Stimulated activated CD4-positive, alpha-beta T cell treated with anti-CD3 and anti-CD28 coated beads, Interleukin-1b, Interleukin-23, amount 100 ng/mL, for 4 hours (primary cell): ENCODE measurements around the gene ASCC3.

ENCODE experiments used
- DNase-seq, 2 donors: peaks; one replicate each; pipeline ENCODE4 v3.0.0-alpha.2; 2020; ENCODE audit warnings: low read depth in 2 of 2

The ASCC3 gene

DNA sequence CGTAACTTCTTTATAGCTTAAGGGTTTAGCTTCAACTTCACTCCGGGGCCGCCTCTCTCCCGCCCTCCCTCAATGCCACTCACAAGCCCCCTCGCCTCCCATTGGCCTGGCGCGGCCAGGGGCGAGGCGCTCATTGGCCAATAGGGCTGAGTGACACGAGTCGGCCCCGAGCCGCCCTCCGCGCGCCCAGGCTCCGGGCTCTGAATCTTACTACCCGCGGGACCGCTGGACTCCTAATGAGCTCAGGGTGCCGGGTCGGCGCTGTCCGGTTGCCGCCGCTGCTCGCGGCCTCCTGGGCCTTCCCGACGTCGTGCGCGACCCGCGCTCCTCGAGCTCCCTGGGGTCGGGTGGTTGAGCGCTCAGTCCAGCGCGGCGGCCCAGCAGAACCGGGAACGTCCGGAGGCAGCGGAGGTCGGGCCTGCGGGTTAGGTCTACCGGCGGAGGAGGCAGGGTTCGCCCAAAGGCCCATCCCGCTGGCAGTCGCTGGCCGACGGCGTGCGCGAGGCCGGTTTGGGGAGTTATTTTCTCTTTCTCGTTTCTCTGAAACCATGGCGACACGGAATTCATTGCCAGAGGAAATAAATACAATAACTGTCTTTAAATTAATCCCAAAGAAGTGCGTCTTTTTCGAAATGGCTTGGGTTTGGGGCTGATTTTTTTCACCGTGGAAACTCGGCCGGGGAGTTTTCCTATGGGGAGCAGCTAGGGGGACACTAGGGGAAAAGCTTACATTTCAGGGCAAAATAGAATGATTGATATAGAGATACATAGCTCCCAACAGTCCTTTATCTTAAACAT lies 416.0 kb downstream of the ASCC3 start, which contains the start of gene SIM1:
Gene SIM1, minus strand, starts transcription at position 19 of the 798 bp plus-strand sequence. CDS start 1,453 bp downstream, outside the sequence.
- no peak for DNase-seq

DNA sequence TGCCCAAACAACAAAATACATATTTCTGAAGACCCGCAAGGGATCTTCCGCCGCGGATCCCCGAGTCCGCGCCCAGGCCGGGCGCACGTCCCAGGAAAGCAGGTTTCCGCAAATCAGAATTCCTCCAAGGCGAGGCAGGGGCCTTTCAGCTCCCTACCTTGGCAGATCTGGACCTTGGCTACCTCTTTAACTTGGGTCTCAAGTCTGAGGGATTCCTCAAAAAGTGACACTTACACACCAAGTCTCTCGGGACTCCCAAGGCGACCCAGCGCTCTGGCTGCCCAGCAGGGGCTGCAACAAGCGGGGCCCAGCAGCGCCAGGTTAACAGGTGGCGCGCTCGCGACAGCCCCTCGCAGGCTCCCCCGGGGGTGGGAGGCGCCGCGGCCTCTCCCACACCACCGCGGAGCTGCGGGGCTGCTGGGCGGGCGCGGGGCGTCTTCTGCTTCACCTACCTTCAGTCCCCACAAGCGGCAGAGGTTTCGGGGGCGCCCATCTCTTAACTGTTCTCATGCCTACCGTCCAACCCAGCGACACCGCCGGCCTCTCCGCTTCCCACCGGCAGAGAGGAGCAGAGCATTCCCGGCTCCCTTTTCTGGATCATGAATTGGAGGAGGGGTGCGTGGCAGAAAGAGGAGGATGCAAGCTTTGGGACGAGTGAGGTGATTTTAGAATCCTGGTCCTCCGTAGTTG lies 416.8 kb downstream of the ASCC3 start:
- no peak for DNase-seq

DNA sequence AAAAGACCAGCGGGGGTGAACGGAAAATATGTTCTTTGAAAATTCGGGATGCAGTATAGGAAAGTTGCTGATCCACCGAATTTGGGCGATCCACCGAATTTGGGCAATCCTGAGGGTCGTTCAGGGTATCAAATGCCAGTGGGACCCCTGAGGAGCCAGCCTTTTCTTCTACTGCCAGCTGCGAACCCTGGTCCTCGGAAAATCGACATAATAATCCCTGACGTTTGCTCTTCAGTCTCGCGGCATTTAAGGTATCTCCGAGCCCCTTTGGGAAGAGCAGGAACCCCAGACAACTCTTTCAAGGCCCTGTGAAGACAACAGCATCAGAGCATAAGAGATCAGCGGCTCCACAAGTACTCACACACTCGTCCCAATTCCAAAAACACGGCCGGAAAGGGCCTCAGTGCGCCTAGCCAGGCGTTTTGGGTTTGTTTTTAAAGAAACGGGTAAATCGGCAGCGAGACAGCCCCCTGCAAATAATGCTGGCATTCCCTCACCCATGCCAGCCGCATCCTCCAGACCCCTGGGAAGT lies 417.4 kb downstream of the ASCC3 start:
- no peak for DNase-seq

DNA sequence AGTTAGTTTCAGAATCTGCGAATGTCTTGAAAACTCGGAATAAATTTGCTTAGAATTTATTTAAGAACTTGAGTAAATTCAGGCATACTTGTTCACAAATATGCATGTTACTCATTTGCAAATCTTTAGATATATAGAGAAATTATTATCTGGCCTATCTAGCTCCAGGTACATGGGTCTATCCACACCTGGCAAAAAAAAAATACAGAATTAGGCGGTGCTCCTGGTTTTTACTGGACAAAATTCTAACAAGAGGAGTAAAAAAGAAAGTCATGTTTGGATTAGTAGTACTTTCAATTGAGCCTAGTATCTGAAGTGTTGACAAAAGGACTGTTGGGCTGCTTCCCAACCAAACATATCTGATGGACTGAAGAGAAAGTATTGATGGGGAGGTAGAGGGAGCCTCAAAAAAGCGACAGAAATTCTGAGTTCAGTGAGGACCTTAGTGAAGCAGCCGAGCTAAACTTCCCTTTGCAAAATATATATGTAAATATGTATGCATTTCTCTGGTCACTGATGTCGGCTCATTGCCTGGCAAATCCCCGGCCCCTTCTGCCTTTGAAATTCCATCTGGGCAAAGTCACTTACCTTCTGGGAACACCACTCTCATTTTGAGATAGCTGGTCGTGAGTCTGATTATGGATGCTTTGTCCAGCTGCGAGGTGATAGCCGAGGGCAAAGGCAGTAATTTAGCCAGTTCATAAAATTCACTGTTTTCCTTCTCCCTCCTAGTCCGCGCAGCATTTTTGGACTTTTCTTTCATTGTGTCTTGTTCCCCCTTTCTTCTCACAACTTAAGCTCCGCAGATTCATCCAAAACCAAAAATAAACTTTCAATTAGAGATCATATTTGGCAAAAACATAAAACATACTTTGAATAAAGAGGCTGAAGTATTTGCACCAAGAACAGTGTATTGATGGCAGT lies 418.2 kb downstream of the ASCC3 start:
- no peak for DNase-seq

DNA sequence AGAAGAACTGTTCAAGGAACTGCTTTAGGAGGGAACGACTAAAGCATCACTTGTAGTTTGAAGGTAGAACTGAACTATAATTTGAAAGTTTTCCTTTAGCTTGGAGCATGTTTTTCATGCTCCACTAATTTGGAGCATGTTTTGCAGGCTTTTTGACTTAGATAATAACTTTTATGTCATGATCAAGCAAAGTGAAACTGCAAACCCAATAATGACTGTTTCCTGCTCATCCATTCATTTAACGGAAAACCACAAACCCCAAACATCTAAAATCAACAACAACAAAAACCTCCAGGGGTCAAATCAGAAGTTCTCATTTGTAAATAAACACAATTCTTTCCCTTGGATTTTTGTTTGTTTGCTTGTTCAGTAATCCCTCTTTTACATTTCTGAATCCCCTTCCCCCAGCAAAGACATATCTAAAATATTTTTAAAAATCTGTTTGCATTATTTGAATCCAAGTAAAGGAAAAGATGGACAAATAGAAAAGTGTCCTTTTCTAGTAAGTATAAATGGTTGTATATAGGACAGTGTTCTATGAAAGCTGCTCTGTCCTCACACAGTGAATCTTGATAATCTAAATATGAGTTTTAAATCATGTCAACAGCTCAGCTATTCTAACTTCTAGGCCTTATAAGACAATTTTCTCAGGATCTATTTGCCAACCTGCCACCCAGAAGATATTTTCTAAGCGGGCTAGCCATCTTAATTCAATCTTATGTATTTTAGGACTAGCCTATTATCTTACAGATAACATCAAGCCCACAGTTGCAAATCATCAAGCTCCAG lies 419.0 kb downstream of the ASCC3 start:
- DNase-seq, result no peak

DNA sequence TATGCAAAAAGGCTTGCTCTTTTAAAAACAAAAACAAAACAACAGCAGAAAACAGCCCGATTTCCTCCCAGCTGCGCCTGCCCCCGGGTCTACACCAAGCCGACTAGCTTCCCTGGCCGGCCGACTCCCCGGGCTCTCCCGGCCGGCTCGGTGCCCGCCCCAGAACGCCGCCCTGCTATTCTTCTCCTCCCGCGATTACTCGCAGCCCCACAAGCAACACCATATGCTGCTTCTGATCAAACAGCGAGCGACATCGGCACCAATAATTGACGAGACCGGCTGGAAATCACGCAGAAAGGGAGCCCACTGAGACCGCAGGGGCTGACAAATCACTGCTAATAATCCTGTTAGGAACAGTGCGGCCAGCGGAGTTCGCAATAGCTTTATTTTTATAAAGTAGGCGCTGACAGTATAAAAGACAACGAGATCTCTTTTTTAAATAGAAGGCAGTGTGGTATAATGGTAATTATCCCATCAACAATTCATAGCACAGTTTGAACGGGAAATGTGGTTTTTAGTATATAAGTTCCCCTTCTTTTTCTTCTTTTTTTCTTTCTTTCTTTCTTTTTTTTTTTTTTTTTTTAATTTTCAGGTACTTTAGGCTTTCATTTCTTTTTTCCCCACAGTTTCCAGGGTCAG lies 419.7 kb downstream of the ASCC3 start:
- DNase-seq, result no peak

DNA sequence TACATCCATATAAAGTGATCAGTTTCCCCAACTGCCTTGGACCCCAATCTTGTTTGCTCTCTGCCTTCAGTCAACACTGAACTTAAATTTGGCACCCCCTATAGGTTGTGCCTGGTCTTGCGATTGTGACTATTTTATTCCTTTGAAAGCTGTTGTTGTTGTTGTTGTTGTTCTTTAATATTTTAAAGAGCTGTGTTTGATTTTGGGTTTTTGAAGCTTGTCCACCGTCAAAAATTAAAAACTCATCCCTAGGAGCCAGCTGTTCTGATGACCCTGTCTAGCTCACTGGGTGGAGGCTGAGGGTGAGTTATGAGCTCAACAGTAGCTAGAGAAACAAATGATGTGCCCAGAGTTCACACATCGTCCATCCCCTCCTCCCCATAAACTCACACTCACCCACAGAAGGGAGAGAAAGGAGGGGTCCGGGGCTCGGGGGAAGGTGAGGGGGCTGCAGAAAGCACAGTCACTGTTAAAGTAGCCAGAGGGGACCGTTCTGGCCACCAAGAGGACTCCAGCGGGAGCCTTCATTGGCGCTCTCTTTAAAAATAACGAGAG lies 420.4 kb downstream of the ASCC3 start:
- DNase-seq, result no peak

DNA sequence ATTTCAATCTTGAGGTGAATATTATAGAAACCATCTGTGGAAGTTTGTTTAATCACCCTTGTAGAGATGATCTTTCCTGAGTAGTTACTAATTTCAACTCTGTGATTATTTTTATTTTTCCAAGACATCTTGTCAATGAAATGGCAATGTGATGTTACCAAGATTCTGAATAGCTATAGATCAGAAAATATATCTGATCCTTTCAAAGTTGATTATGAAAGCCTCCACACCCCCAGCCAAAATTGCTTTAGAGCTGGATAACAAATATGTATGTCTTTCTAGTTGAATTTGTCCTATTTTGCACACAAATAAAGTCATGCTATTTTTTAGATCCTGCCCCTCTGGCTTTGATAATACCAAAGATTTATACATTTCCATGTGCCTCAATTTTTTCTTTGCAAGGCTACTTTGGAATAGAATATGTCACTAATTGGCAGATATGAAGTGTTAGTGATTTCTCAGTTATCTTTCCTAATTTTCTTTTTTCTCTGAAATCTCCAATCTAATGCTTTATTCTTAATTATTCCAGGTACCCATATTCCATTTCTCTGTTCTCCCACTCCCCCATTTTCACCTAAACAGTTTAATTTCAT lies 421.4 kb downstream of the ASCC3 start:
- no peak for DNase-seq

DNA sequence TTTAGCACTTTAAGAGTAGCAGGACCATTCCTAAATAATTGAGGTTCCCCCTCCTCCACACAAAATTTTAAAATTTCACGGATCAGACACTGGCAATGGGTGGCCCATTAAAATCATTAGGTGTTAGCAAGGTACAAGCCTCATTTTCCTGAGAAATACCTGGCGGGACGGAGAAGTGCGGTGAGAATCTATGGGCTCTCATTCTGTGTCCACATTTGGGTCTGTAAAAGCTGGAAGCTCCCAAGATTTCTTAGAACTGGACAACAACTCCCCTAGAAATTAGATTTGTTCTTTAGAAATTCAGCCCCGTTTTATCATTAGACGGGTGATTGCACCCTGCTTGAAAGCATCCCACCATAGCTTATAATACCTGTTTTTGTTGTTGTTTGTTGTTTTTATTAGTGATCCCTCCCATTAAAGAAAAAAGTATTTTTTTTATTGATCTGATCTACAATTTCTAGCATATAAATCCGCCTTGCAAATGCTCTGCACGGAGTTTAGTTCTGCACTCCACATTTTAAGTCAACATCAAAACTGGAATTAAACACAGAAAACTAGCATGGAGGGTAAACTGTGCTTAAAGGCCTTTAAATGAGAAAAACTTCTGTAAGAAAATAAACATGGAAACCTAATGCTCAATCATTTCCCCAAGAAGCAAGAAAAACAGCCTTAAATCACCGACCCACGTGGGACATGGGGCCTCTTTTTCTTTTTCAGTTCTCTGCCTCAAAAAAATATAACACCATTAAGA lies 422.1 kb downstream of the ASCC3 start:
- DNase-seq, result no peak
